C4-2B (cell line): ENCODE measurements around the gene PLCXD1.

Experiments
- CTCF ChIP-seq: fragments of 450-650 bp; conservative IDR thresholded peaks from 2 replicates; pipeline ENCODE4 v1.5.1; 2017; ENCODE audit warnings: mild to moderate bottlenecking
- ZFX ChIP-seq: fragments of 450-650 bp; IDR thresholded peaks from 2 replicates; pipeline ENCODE4 v1.6.1; 2017

GRCh38 chrX:317424-318067, 36.4 kb downstream of the PLCXD1 start:
- TF ChIP-seq ZFX (no peak), CTCF (no peak)
